HepG2 (cell line): ENCODE data around the gene SMAP2. TPM values are rescaled to one million over a fixed set of nuclear protein-coding genes. Genes with fewer than 3 reads are reported as not detected.

Experiments
- BRD4 ChIP-seq: sonication (generic); formaldehyde crosslinking; IDR thresholded peaks from 2 replicates; pipeline ENCODE4 v1.4.0; 2020; ENCODE audit warnings: missing genetic modification reagents
- FOXA3 ChIP-seq: IDR thresholded peaks from 2 replicates; pipeline ENCODE4 v1.6.1; 2016; ENCODE audit warnings: missing genetic modification reagents, missing compliant biosample characterization
- HMG20B ChIP-seq: conservative IDR thresholded peaks from 2 replicates; pipeline ENCODE4 v1.6.1; 2016; ENCODE audit warnings: missing genetic modification reagents, missing compliant biosample characterization
- HMGA1 ChIP-seq: sonication (generic); formaldehyde crosslinking; conservative IDR thresholded peaks from 2 replicates; pipeline ENCODE4 v1.4.0; 2020; ENCODE audit warnings: missing genetic modification reagents
- MLLT10 ChIP-seq: sonication (generic); formaldehyde crosslinking; IDR thresholded peaks from 2 replicates; pipeline ENCODE4 v1.4.0; 2020; ENCODE audit warnings: missing genetic modification reagents
- NCOA1 ChIP-seq: sonication (generic); formaldehyde crosslinking; IDR thresholded peaks from 2 replicates; pipeline ENCODE4 v1.9.0; 2021; ENCODE audit warnings: missing genetic modification reagents
- PAXIP1 ChIP-seq: sonication (generic); formaldehyde crosslinking; conservative IDR thresholded peaks from 2 replicates; pipeline ENCODE4 v1.4.0; 2020; ENCODE audit warnings: mild to moderate bottlenecking, missing genetic modification reagents, moderate library complexity
- POLR2A ChIP-seq, 2 experiments: IDR thresholded peaks; 2 replicates each; pipeline ENCODE4 v1.6.1; 2011; ENCODE audit warnings: low read depth in 2 of 2, low read length in 2 of 2, mild to moderate bottlenecking in 1 of 2, moderate library complexity in 1 of 2; ENCODE audit not compliant: insufficient read depth in 1 of 2
- RXRB ChIP-seq: IDR thresholded peaks from 2 replicates; pipeline ENCODE4 v1.6.1; 2016; ENCODE audit warnings: borderline replicate concordance, missing genetic modification reagents, missing compliant biosample characterization
- XRCC5 ChIP-seq: fragments of 200-400 bp; formaldehyde crosslinking; optimal IDR thresholded peaks from 2 replicates; pipeline ENCODE3; 2017; ENCODE audit warnings: mild to moderate bottlenecking, low read length
- ZBTB20 ChIP-seq: sonication (generic); formaldehyde crosslinking; IDR thresholded peaks from 2 replicates; pipeline ENCODE4 v1.8.1; 2023; ENCODE audit warnings: missing genetic modification reagents, low read depth, mild to moderate bottlenecking, borderline replicate concordance
- ZBTB8A ChIP-seq: sonication (generic); formaldehyde crosslinking; IDR thresholded peaks from 2 replicates; pipeline ENCODE4 v1.4.0; 2020; ENCODE audit warnings: mild to moderate bottlenecking, low read depth, missing genetic modification reagents, borderline replicate concordance
- ZEB1 ChIP-seq: IDR thresholded peaks from 2 replicates; pipeline ENCODE4 v1.6.1; 2012; ENCODE audit warnings: mild to moderate bottlenecking, low read depth, inconsistent platforms; ENCODE audit not compliant: insufficient replicate concordance
- ZFY ChIP-seq: sonication (generic); formaldehyde crosslinking; IDR thresholded peaks from 2 replicates; pipeline ENCODE4 v1.4.0; 2020; ENCODE audit warnings: missing genetic modification reagents
- ZNF264 ChIP-seq: sonication (generic); formaldehyde crosslinking; IDR thresholded peaks from 2 replicates; pipeline ENCODE4 v1.4.0; 2020; ENCODE audit warnings: missing genetic modification reagents
- ZNF850 ChIP-seq: sonication (generic); formaldehyde crosslinking; conservative IDR thresholded peaks from 2 replicates; pipeline ENCODE4 v1.9.0; 2021; ENCODE audit warnings: mild to moderate bottlenecking, missing genetic modification reagents
- ZSCAN5A ChIP-seq: sonication (generic); formaldehyde crosslinking; IDR thresholded peaks from 2 replicates; pipeline ENCODE4 v1.8.0; 2022; ENCODE audit warnings: mild to moderate bottlenecking, missing genetic modification reagents, borderline replicate concordance
- polyA plus RNA-seq, 8 experiments: library from polyadenylated mRNA; depleted of rRNA in 3 of 8; stranded (reverse) in 7 of 8; unstranded in 1 of 8; fragments of >200 nt; fragmentation: Illumina TruSeq in 4 of 8; extraction: Trizol in 4 of 8; gene quantifications; 2 replicates each; pipeline versions ENCODE4 v1.2.1 to v1.2.3, GENCODE V29; 2011 to 2016; ENCODE audit warnings: low read depth in 4 of 8, missing spikeins in 1 of 8, mixed read lengths in 1 of 8; ENCODE audit not compliant: insufficient read depth in 1 of 8
- total RNA-seq, 5 experiments: library from RNA; depleted of rRNA; stranded (reverse); fragments of >200 nt; fragmentation: Illumina TruSeq; extraction: Trizol; gene quantifications; 2 replicates each; pipeline ENCODE4 v1.2.3, GENCODE V29; 2016; ENCODE audit warnings: low read depth in 1 of 5
- TF ChIP-seq, protein P1 (sequence below), 2 experiments: sonication (generic) in 1 of 2; formaldehyde crosslinking in 1 of 2; IDR thresholded peaks; 2 replicates each; pipeline versions ENCODE4 v1.4.0 to v1.6.1; 2018 to 2020; ENCODE audit warnings: missing genetic modification reagents in 2 of 2, borderline replicate concordance in 1 of 2, low read depth in 1 of 2, mild to moderate bottlenecking in 1 of 2, missing biosample characterization in 1 of 2
- TF ChIP-seq, protein P2 (sequence below): sonication (generic); formaldehyde crosslinking; IDR thresholded peaks from 2 replicates; pipeline ENCODE4 v1.4.0; 2020; ENCODE audit warnings: mild to moderate bottlenecking, missing genetic modification reagents

The SMAP2 gene
- total and polyA plus RNA-seq, 2 of the 13 experiments (the other 11 are each of a cell fraction or from before 2014, with no cell fraction given) = 19.0 to 22.3 TPM

GRCh38 chr1:40383488-40384412 is 10.2 kb downstream of the SMAP2 start (continued):
- peak; percentile 68; the same call in 1 of the 2 replicates for TF ChIP-seq ZBTB20 (CRISPR knock-in tag)
- 0 out of 2 replicates have a peak, but pooled peaks have one; percentile 28 for TF ChIP-seq ZNF850 (CRISPR knock-in tag)
- TF ChIP-seq ZFY (CRISPR knock-in tag) = peak; percentile 54; the same call in 1 of the 2 replicates
- 0 out of 2 replicates have a peak, but pooled peaks have one; percentile 17 for TF ChIP-seq NCOA1 (CRISPR knock-in tag)
- TF ChIP-seq, protein P1, sequence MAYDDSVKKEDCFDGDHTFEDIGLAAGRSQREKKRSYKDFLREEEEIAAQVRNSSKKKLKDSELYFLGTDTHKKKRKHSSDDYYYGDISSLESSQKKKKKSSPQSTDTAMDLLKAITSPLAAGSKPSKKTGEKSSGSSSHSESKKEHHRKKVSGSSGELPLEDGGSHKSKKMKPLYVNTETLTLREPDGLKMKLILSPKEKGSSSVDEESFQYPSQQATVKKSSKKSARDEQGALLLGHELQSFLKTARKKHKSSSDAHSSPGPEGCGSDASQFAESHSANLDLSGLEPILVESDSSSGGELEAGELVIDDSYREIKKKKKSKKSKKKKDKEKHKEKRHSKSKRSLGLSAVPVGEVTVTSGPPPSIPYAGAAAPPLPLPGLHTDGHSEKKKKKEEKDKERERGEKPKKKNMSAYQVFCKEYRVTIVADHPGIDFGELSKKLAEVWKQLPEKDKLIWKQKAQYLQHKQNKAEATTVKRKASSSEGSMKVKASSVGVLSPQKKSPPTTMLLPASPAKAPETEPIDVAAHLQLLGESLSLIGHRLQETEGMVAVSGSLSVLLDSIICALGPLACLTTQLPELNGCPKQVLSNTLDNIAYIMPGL (CRISPR knock-in tag; IDR thresholded peaks at IDR 0.05; ENCODE audit: borderline replicate concordance in 1 of 2, low read depth in 1 of 2) = no peak; a peak in 1 of 4 replicates
- TF ChIP-seq, protein P2, sequence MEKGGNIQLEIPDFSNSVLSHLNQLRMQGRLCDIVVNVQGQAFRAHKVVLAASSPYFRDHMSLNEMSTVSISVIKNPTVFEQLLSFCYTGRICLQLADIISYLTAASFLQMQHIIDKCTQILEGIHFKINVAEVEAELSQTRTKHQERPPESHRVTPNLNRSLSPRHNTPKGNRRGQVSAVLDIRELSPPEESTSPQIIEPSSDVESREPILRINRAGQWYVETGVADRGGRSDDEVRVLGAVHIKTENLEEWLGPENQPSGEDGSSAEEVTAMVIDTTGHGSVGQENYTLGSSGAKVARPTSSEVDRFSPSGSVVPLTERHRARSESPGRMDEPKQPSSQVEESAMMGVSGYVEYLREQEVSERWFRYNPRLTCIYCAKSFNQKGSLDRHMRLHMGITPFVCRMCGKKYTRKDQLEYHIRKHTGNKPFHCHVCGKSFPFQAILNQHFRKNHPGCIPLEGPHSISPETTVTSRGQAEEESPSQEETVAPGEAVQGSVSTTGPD = 0 out of 2 replicates have a peak, but pooled peaks have one; percentile 48
- TF ChIP-seq HMG20B (CRISPR knock-in tag) = 0 out of 2 replicates have a peak, but pooled peaks have one; percentile 6
- TF ChIP-seq BRD4 (CRISPR knock-in tag) = no peak
- TF ChIP-seq RXRB (CRISPR knock-in tag) = peak; percentile 83
- TF ChIP-seq ZBTB8A (CRISPR knock-in tag) = no peak
- TF ChIP-seq ZSCAN5A = no peak
- no peak for TF ChIP-seq HMGA1 (CRISPR knock-in tag)
- TF ChIP-seq POLR2A (IDR thresholded peaks at IDR 0.05; ENCODE audit: insufficient read depth in 1 of 2, low read depth in 2 of 2, low read length in 2 of 2) = no peak
- peak; percentile 68 for TF ChIP-seq ZEB1
- peak; percentile 80 for TF ChIP-seq FOXA3 (CRISPR knock-in tag)
- TF ChIP-seq MLLT10 (CRISPR knock-in tag) = no peak
- TF ChIP-seq PAXIP1 (CRISPR knock-in tag) = peak; percentile 96
- peak; percentile 65; the same call in 1 of the 2 replicates for TF ChIP-seq ZNF264 (CRISPR knock-in tag)
- no peak for TF ChIP-seq XRCC5
